HG02840 (cell line): ENCODE measurements around the gene GRM8.
"Not testable (repeated sequence)": the region's sequence is repeated elsewhere in the genome, so short reads cannot be mapped to it uniquely, and the experiment has no call there.

Source experiments
- ATAC-seq: cut with Tn5 transposase; IDR thresholded peaks from one replicate; pipeline ENCODE4 v1.9.1; 2021; ENCODE audit warnings: mild to moderate bottlenecking, moderate library complexity, moderate number of reproducible peaks; ENCODE audit not compliant: unreplicated experiment, low FRiP score

Gene GRM8

DNA sequence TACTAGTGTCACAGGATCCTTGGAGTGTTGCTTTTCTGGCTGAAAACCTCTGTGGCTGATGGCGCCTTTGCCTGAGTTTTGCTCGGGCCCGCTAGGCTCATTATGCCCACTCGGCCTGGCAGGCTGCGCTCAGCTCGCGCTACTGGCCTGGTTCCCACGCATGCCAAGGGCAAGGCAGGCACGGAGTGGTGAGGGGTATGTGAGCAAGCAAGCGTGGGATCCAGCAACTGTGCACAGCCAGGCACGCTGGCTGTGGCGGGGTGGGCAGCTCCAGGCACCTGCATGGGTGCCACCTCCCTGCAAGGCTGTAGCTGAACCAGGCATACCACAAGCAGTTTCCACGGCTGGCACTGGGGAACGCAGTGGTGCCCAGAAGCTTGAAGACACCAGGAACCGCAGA lies 562.6 kb downstream of the GRM8 start:
- ATAC-seq: no peak

DNA sequence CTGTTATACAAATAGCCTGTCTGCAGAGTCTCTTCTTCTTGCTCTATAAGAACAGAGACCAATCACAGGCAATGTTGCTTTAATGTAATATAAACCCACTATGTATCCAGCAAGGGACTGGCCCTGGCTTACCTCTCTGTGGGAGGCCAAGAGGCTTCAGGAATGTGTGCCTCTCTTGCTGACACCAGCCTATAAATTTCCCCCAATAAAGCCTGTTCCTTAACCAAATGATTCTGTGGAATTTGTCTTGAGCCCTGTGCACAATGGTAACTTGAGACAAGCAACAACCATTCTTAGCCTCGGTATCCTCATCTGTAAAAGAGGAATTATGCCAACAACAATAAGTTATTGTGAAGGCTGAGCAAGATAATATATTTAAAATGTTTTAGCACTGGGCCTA lies 563.7 kb downstream of the GRM8 start:
- ATAC-seq: no peak

GRCh38 chr7:126686474-126686873 lies 566.3 kb downstream of the GRM8 start:
- ATAC-seq: no peak

DNA sequence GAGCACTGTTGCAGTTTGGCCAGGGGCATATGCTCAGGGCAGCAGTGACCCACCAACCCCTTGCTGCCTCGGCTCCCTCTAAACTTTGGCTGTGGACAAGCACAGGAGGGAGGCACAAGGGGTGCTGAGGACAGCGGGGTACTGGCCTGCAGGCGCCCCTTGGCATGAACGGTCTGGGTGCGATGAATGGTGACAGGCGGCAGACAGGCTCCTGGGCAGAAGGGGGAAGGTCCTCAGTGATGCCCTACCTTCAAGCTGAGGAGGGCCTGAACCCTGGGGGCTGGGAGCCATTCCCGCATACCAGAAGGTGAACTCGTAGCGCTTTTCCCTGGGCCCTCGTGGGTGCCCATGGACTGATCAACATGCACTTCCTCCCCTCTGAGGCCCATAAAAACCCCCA lies 567.1 kb downstream of the GRM8 start:
- ATAC-seq: no peak

- no peak for ATAC-seq
These were observed 567.6 kb downstream of the GRM8 start for GRCh38 chr7:126685018-126685573.

GRCh38 chr7:126682176-126682575 lies 570.6 kb downstream of the GRM8 start:
- no peak for ATAC-seq

DNA sequence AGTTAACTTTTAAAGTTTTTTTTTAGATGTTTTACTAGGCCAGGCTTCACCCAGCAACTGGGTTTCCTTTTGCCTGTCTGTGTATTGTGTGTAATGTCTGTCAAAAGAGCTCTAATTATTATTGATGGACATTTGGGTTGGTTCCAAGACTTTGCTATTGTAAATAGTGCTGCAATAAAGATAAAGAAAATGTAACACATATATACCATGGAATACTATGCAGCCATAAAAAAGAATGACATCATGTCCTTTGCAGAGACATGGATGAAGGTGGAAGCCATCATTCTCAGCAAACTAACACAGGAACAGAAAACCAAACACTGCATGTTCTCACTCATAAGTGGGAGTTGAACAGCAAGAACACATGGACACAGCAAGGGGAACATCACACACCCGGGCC lies 584.0 kb downstream of the GRM8 start:
- not testable (repeated sequence) for ATAC-seq

DNA sequence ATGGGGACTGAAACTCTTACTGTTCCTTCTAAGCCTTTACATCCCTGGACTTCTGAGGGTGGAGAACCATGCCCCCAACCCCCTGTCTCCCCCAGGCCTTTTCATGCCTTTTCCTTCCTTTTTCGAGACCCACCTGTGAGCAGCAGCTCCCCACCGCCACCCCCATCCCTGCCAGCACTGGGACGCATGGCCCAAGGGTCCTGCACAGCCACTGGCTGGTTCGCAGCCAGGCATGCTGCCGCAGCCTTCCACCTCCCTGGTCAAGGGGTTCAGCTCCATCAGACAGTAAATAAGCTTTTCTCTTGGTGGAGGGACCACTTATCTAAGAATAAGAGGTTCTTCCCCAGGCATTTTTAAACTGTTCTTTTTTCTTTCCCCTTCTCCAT lies 584.4 kb downstream of the GRM8 start:
- no peak for ATAC-seq

GRCh38 chr7:126667742-126668366 lies 584.9 kb downstream of the GRM8 start:
- ATAC-seq: no peak

GRCh38 chr7:126662856-126663255 lies 589.9 kb downstream of the GRM8 start:
- no peak for ATAC-seq

GRCh38 chr7:126659124-126659523 lies 593.6 kb downstream of the GRM8 start:
- peak; percentile 79 for ATAC-seq

GRCh38 chr7:126658684-126659083 lies 594.1 kb downstream of the GRM8 start:
- peak; percentile 10 for ATAC-seq

DNA sequence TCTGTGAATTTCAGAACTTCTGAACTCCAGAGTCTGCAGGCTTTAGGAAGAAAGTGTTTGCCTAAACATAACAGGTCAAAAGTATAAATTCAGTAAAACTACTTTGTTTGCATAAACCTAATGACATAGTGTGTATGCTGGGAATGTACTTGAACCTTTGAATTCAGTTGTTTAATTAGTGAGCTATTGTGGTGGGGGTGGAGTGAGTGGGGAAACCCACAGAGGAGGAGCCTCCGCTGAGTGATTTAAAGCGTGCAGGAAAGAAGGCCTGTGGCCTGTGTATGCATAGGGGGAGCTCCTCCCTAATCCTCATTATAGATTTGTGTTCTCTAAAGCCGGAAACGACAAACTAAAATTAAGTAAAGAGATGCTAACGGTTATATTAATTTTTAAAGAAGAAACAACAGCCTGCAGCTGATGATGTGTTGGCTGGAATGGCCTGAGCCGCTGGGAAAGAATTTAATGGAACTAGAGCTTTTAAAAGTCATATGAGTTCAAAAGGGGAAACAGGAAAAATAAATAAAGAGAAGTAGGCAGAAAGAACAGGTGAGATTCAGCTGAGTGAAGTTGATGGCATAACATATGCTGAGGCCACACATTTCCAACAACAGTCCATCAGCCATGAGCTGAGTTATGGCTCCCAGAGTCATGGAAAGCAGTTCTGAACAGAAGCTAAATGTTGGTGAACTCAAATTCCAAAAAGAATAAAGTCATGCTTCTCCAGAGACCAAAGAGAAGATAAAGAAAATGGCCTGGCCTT lies 595.0 kb downstream of the GRM8 start:
- peak; percentile 62 for ATAC-seq

DNA sequence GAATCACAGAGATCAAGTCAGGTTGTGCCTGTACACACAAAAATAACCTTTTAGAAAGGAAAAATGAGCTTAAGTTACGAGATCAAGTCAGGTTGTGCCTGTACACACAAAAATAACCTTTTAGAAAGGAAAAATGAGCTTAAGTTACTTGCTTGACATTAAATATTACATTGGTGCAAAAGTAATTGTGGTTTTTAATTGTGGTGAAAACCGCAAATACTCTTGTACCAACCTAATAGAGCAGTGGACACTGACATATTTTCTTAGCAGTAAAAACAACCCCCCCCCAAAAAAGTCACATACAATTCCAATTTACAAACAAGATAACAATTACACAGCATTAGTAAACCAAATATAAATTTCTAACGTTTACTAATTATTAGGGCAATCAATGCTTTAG lies 595.6 kb downstream of the GRM8 start:
- ATAC-seq: no peak

DNA sequence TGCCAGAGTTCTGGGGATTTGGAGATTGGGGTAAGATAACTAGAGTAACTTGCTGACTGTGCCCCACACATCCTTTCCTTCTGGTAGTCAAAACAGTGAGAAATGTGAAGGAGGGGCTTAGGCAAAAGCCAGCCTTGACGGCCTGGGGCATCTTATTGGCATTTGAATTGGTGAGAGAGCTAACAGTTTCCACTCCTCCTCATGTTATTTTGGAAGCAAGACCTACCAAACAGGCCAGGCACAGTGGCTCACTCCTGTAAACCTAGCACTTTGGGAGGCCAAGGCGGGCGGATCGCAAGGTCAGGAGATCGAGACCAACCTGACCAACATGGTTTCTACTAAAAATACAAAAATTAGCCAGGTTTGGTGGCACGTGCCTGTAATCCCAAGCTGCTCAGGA lies 596.6 kb downstream of the GRM8 start:
- no peak for ATAC-seq

DNA sequence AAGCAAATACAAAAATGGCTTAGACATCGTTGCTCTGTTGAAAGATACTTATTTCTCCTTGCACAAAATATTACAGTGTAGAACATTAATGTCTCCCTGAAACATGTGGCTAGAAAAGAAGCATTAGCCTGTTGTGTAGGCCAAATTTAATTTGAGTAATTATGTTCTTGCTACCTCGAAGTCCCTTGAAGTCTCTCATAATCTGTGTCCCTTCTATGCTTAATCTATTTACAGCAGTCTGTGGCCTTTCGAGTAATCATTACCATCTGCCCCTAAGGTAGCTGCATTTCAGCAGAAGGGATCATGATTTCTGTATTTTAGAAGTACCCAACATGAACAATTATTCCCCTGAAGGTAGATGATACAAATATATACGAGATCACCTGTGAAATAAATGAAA lies 615.2 kb downstream of the GRM8 start:
- ATAC-seq: no peak

- ATAC-seq: no peak
These were observed 617.2 kb downstream of the GRM8 start for GRCh38 chr7:126635545-126635944.

DNA sequence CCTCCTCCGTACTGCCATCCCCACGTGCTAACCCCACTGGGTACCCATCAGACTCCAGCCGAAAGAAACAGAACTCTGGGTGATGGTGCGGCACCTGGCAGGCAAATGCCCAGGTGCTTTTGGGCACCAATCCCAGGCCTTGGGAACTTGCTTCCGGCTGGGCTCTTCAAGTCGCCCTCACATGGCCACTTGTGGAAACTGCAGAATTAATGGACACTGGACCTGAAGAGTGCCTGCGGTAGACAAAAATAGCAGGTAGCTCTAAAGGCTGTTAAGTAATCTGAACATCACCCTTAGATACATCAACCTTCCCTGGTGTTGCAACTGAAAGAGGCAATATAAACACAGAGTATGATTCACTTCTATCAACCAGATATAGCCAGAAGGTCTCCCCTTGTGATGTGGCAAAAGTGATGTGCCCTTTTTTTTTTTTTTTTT lies 644.4 kb downstream of the GRM8 start:
- no peak for ATAC-seq

GRCh38 chr7:126606331-126606730 lies 646.4 kb downstream of the GRM8 start:
- ATAC-seq: no peak

- no peak for ATAC-seq
These were observed 647.2 kb downstream of the GRM8 start for GRCh38 chr7:126605553-126605952.

DNA sequence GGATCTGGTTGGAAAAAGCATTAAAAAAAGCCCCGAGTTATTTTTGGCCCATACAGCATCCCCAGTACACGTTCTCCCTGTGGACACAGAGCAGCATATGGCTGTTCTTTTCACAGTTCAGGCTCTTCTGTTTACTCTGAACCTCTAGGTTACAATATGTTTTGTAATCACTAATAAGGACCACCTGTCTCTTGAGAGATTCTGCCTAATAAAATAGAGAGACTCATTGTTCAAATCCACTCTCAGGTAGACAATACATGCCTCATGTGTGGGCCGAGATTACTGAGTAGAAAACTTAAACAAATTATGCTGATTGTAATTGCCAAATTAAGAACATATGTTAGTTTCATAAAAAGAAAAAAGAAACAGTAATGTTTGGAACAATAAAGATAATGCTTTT lies 647.7 kb downstream of the GRM8 start:
- ATAC-seq: no peak
